Ishikawa (cell line): ENCODE results near the gene ARHGEF4.

Experiments
- CEBPB ChIP-seq: IDR thresholded peaks from 2 replicates; pipeline ENCODE4 v1.6.1; 2012
- CREB1 ChIP-seq: IDR thresholded peaks from 2 replicates; pipeline ENCODE4 v1.6.1; 2012; ENCODE audit warnings: low read depth
- EGR1 ChIP-seq: IDR thresholded peaks from 2 replicates; pipeline ENCODE4 v1.6.1; 2012
- EP300 ChIP-seq: IDR thresholded peaks from 2 replicates; pipeline ENCODE4 v1.6.1; 2012; ENCODE audit warnings: borderline replicate concordance
- MAX ChIP-seq: IDR thresholded peaks from 2 replicates; pipeline ENCODE4 v1.6.1; 2012
- RAD21 ChIP-seq: IDR thresholded peaks from 2 replicates; pipeline ENCODE4 v1.6.1; 2012; ENCODE audit warnings: low read depth
- TCF12 ChIP-seq: IDR thresholded peaks from 2 replicates; pipeline ENCODE4 v1.6.1; 2012; ENCODE audit warnings: low read depth
- YY1 ChIP-seq: IDR thresholded peaks from 2 replicates; pipeline ENCODE4 v1.6.1; 2012; ENCODE audit warnings: low read depth
- TF ChIP-seq, protein P1 (sequence below): IDR thresholded peaks from 2 replicates; pipeline ENCODE4 v1.6.1; 2012; ENCODE audit warnings: low read depth, mild to moderate bottlenecking

GRCh38 chr2:130822766-130823165 lies 13.9 kb upstream of the ARHGEF4 start:
- TF ChIP-seq EP300 (no peak), TCF12 (no peak), YY1 (no peak), EGR1 (no peak), RAD21 (no peak), CREB1 (no peak), MAX (no peak), CEBPB (no peak)
- TF ChIP-seq, protein P1, sequence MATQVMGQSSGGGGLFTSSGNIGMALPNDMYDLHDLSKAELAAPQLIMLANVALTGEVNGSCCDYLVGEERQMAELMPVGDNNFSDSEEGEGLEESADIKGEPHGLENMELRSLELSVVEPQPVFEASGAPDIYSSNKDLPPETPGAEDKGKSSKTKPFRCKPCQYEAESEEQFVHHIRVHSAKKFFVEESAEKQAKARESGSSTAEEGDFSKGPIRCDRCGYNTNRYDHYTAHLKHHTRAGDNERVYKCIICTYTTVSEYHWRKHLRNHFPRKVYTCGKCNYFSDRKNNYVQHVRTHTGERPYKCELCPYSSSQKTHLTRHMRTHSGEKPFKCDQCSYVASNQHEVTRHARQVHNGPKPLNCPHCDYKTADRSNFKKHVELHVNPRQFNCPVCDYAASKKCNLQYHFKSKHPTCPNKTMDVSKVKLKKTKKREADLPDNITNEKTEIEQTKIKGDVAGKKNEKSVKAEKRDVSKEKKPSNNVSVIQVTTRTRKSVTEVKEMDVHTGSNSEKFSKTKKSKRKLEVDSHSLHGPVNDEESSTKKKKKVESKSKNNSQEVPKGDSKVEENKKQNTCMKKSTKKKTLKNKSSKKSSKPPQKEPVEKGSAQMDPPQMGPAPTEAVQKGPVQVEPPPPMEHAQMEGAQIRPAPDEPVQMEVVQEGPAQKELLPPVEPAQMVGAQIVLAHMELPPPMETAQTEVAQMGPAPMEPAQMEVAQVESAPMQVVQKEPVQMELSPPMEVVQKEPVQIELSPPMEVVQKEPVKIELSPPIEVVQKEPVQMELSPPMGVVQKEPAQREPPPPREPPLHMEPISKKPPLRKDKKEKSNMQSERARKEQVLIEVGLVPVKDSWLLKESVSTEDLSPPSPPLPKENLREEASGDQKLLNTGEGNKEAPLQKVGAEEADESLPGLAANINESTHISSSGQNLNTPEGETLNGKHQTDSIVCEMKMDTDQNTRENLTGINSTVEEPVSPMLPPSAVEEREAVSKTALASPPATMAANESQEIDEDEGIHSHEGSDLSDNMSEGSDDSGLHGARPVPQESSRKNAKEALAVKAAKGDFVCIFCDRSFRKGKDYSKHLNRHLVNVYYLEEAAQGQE = no peak
